Effector memory CD4-positive, alpha-beta T cell (primary cell): ENCODE data around the gene DHX34.

Experiments used
- DNase-seq, 3 donors: peaks; one replicate each; pipeline ENCODE4 v3.0.0-alpha.2; 2020
- H3K27ac ChIP-seq: 2 replicates; pipeline ENCODE4 v1.7.0; 2013; ENCODE audit warnings: mild to moderate bottlenecking, low read length, moderate library complexity; ENCODE audit not compliant: insufficient read depth, poor library complexity, severe bottlenecking
- H3K27me3 ChIP-seq: replicated peaks from 2 replicates; pipeline ENCODE4 v1.7.0; 2013; ENCODE audit warnings: mild to moderate bottlenecking, low read length; ENCODE audit not compliant: insufficient read depth, control insufficient read depth, poor library complexity, severe bottlenecking
- H3K36me3 ChIP-seq: 2 replicates; pipeline ENCODE4 v1.7.0; 2013; ENCODE audit warnings: mild to moderate bottlenecking, low read length, moderate library complexity; ENCODE audit not compliant: control insufficient read depth, insufficient read depth
- H3K4me1 ChIP-seq: 2 replicates; pipeline ENCODE4 v1.7.0; 2013; ENCODE audit warnings: low read length, mild to moderate bottlenecking; ENCODE audit not compliant: control insufficient read depth, insufficient read depth, poor library complexity, severe bottlenecking
- H3K4me3 ChIP-seq: 2 replicates; pipeline ENCODE4 v1.7.0; 2013; ENCODE audit warnings: low read length, low read depth, mild to moderate bottlenecking; ENCODE audit not compliant: insufficient read depth, poor library complexity, severe bottlenecking
- H3K9me3 ChIP-seq: 2 replicates; pipeline ENCODE4 v1.7.0; 2013; ENCODE audit warnings: mild to moderate bottlenecking, low read length, moderate library complexity; ENCODE audit not compliant: control insufficient read depth

The DHX34 gene

GRCh38 chr19:47423203-47423882 lies 74.2 kb downstream of the DHX34 start:
- H3K9me3 ChIP-seq, result no peaks in the 10 kb centered on the region
- no peak overlapping the region for H3K27ac ChIP-seq
- H3K27me3 ChIP-seq, result peaks cover 51% of the 10 kb centered on the region
- no peak for DNase-seq
- no peaks in the 10 kb centered on the region for H3K36me3 ChIP-seq
- peaks cover 27% of the 10 kb centered on the region for H3K4me1 ChIP-seq
- no peak overlapping the region for H3K4me3 ChIP-seq

GRCh38 chr19:47427241-47428176 lies 78.4 kb downstream of the DHX34 start:
- Histone ChIP-seq H3K27me3 (peaks cover 22% of the 10 kb centered on the region), H3K36me3 (no peaks in the 10 kb centered on the region), H3K27ac (no peak overlapping the region), H3K9me3 (no peaks in the 10 kb centered on the region), H3K4me1 (peaks cover 33% of the 10 kb centered on the region), H3K4me3 (peak overlapping the region; percentile 9)
- peak; percentile 38 to 50 (median 44) for DNase-seq

GRCh38 chr19:47428177-47428894 lies 79.2 kb downstream of the DHX34 start:
- Histone ChIP-seq H3K27me3 (peaks cover 15% of the 10 kb centered on the region), H3K4me3 (peak overlapping the region; percentile 9), H3K36me3 (no peaks in the 10 kb centered on the region), H3K9me3 (no peaks in the 10 kb centered on the region), H3K27ac (no peak overlapping the region), H3K4me1 (peaks cover 33% of the 10 kb centered on the region)
- peak; percentile 77 to 78 (median 78) for DNase-seq

- Histone ChIP-seq H3K36me3 (no peaks in the 10 kb centered on the region), H3K4me1 (peaks cover 33% of the 10 kb centered on the region), H3K4me3 (no peak overlapping the region), H3K9me3 (no peaks in the 10 kb centered on the region), H3K27ac (no peak overlapping the region), H3K27me3 (peaks cover 14% of the 10 kb centered on the region)
- DNase-seq, result no peak
Measured at GRCh38 chr19:47429140-47429793, 80.2 kb downstream of the DHX34 start.

GRCh38 chr19:47430041-47430802 lies 81.1 kb downstream of the DHX34 start:
- Histone ChIP-seq H3K27me3 (peaks cover 9% of the 10 kb centered on the region), H3K4me1 (peaks cover 33% of the 10 kb centered on the region), H3K9me3 (no peaks in the 10 kb centered on the region), H3K4me3 (no peak overlapping the region), H3K36me3 (no peaks in the 10 kb centered on the region), H3K27ac (no peak overlapping the region)
- DNase-seq, result no peak

GRCh38 chr19:47432091-47432490 lies 83.0 kb downstream of the DHX34 start:
- Histone ChIP-seq H3K9me3 (no peaks in the 10 kb centered on the region), H3K4me3 (no peak overlapping the region), H3K36me3 (no peaks in the 10 kb centered on the region), H3K27me3 (peaks cover 9% of the 10 kb centered on the region), H3K4me1 (peaks cover 33% of the 10 kb centered on the region), H3K27ac (no peak overlapping the region)
- no peak for DNase-seq
